SJCRH30 (cell line): Measurements from ENCODE around the gene DPP3. TPM values are rescaled to one million over a fixed set of nuclear protein-coding genes. Genes with fewer than 3 reads are reported as not detected.
"Not testable (repeated sequence)": the region's sequence is repeated elsewhere in the genome, so short reads cannot be mapped to it uniquely, and the experiment has no call there.

ENCODE experiments used
- DNase-seq, 2 experiments: peaks; one replicate each; pipeline ENCODE4 v3.0.0-alpha.2; 2015 to 2020
- H3K27ac ChIP-seq: fragments of 250-450 bp; sonication (Bioruptor Pico); 2 replicates; pipeline ENCODE4 v1.5.1; 2020; ENCODE audit warnings: mild to moderate bottlenecking, moderate library complexity
- H3K27me3 ChIP-seq: fragments of 250-450 bp; sonication (Bioruptor Pico); 2 replicates; pipeline ENCODE4 v1.5.1; 2020; ENCODE audit warnings: mild to moderate bottlenecking, moderate library complexity
- H3K36me3 ChIP-seq: fragments of 250-450 bp; sonication (Bioruptor Pico); 2 replicates; pipeline ENCODE4 v1.5.1; 2020; ENCODE audit warnings: mild to moderate bottlenecking, moderate library complexity
- H3K4me1 ChIP-seq: fragments of 250-450 bp; sonication (Bioruptor Pico); 2 replicates; pipeline ENCODE4 v1.5.1; 2020; ENCODE audit warnings: mild to moderate bottlenecking, moderate library complexity
- H3K4me3 ChIP-seq: fragments of 250-450 bp; sonication (Bioruptor Pico); 2 replicates; pipeline ENCODE4 v1.5.1; 2020; ENCODE audit warnings: mild to moderate bottlenecking, moderate library complexity
- H3K9me3 ChIP-seq: fragments of 250-450 bp; sonication (Bioruptor Pico); replicated peaks from 2 replicates; pipeline ENCODE4 v1.5.1; 2020; ENCODE audit warnings: mild to moderate bottlenecking, moderate library complexity
- total RNA-seq: library from RNA; depleted of rRNA; stranded (reverse); fragments of >200 nt; shearing (Covaris generic); gene quantifications from 2 replicates; pipeline ENCODE4 v1.2.3, GENCODE V29; 2014; rRNA removed

Gene DPP3, protein sequence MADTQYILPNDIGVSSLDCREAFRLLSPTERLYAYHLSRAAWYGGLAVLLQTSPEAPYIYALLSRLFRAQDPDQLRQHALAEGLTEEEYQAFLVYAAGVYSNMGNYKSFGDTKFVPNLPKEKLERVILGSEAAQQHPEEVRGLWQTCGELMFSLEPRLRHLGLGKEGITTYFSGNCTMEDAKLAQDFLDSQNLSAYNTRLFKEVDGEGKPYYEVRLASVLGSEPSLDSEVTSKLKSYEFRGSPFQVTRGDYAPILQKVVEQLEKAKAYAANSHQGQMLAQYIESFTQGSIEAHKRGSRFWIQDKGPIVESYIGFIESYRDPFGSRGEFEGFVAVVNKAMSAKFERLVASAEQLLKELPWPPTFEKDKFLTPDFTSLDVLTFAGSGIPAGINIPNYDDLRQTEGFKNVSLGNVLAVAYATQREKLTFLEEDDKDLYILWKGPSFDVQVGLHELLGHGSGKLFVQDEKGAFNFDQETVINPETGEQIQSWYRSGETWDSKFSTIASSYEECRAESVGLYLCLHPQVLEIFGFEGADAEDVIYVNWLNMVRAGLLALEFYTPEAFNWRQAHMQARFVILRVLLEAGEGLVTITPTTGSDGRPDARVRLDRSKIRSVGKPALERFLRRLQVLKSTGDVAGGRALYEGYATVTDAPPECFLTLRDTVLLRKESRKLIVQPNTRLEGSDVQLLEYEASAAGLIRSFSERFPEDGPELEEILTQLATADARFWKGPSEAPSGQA
- 30.1 and 33.4 TPM in 2 replicates for total RNA-seq

DNA sequence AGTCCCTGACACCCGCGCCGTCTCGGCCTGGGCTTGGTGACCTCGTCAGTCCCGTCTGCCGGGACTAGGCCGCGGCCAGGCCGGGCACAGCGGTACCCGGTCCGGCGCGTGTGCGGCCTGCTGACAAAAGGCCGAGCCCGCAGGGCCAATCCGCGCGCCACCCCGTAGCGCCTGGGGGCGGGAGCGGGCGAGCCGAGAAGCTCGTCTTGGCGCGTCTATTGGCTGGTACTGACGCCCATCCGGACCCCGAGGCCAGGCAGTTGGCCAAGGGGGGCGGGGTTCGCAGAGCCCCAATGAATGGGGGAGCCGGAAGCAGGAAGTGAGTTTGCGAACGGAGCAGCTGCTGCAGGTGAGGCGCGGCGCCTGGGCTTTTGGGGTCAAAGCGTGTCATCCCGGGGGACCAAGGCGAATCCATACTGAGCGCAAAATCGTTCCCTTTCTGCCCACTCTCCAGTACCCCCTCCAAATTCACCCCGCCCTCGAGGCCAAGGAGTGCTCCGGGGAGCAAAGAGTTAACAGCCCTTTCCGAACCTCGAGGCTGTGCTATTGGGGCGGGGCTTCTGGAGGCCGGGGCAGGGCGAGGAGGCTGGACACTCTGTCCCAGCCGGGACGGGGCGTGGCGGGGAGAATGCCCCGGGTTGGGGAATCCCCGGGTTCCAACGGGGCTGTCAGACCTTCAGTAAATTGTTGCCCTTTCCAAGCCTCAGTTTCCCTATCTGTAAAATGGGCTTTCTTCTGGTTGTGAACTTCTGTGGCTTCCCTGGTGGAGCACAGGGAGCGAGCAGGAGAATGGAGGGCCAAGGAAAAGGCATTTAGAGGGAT, at the start of gene DPP3:
Gene DPP3, plus strand, starts transcription at position 318 of the 822 bp plus-strand sequence. CDS start 1,767 bp downstream, outside the sequence.
- DNase-seq = peak; percentile 96 to 97
- Histone ChIP-seq H3K9me3 (no peaks in the 10 kb centered on the region), H3K27me3 (no peaks in the 10 kb centered on the region), H3K4me1 (peaks cover 3% of the 10 kb centered on the region; the same call in 1 of the 2 replicates), H3K4me3 (peak within 1 kb of the TSS; percentile 80), H3K36me3 (no peaks in the 10 kb centered on the region), H3K27ac (peak within 1 kb of the TSS; percentile 71)

DNA sequence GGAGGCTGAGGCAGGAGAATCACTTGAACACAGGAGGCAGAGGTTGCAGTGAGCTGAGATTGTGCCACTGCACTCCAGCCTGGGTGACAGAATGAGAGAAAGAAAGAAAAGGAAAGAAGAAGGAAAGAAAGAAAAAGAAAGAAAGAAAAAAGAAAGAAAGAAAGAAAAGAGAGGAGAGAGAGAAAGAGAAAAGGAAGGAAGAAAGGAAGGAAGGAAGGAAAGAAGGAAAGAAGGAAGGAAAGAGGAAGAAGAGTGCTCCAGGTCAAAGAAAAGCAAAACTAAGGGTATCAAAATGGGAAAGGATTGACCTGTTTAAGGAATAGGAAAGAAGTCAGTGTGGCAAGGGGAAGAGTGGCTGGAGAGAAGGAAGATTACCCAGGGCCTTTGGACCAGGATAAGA, 48.9 kb upstream of the DPP3 start:
- not testable (repeated sequence) for H3K4me3 ChIP-seq, H3K27me3 ChIP-seq, H3K27ac ChIP-seq, H3K4me1 ChIP-seq, DNase-seq, H3K9me3 ChIP-seq, H3K36me3 ChIP-seq

DNA sequence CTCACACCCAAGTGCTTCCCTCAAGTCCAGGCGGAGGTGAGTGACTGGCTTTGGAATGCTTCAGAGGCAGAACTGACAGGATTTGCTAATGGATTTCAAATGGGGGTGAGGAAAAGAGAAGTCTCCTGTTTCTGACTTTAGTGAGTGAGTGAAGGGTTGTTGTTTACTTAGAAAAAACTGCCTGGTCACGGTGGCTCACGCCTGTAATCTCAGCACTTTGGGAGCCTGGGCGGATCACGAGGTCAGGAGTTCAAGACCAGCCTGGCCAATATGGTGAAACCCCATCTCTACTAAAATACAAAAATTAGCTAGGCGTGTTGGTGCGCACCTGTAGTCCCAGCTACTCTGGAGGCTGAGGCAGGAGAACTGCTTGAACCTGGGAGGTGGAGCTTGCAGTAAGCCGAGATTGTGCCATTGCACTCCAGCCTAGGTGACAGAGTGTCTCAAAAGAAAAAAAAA, 48.3 kb upstream of the DPP3 start:
- H3K36me3 ChIP-seq, H3K4me1 ChIP-seq, H3K4me3 ChIP-seq, DNase-seq, H3K27ac ChIP-seq, H3K9me3 ChIP-seq, H3K27me3 ChIP-seq: not testable (repeated sequence)

DNA sequence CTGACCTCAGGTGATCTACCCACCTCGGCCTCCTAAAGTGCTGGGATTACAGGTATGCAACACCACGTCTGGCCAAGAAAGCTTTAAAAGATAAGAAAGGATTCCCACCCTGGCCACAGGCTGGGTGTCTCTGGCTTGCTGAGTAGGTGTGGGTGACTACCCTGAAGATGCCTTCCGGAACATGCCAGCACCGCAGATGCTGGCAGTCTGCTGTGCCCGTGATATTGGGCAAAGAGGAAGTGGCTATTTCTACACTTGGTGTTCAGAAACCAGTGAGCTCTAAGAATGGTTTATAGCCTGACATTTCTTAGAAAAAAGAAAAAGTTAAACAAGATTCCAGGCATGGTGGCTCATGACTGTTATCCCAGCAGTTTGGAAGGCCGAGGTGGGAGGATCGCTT, 47.6 kb upstream of the DPP3 start:
- H3K9me3 ChIP-seq = no peaks in the 10 kb centered on the region
- no peak overlapping the region for H3K27ac ChIP-seq
- DNase-seq = no peak
- H3K36me3 ChIP-seq = no peaks in the 10 kb centered on the region
- no peaks in the 10 kb centered on the region for H3K27me3 ChIP-seq
- H3K4me1 ChIP-seq = no peaks in the 10 kb centered on the region
- H3K4me3 ChIP-seq = no peak overlapping the region

DNA sequence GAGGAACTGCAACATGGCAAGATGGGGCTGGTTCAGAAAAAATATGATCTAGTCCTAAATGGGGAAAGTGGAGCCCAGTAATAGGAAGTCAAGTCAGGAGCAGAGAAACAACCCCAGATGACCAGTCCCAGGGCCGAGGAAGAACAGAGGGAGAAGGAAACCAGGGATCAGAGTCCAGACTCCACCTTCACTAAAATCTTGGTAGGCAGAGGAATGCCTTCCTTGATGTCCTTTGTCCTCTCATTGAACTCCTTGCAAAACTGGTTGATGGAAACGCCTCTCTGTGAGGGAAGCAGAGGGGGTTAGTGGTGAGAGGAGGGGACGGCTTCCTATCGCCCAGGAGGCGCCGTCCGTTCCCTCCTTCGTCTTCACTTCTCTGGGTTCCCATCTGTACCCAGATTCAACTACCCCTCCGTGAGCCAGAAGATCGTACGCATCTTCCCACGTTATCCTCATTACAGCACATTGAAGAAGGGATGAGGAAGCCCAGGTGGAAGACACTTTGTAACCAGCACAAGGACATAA, 42.2 kb upstream of the DPP3 start:
- peak in 1 of 2 experiments; percentile 20 for DNase-seq
- peak overlapping the region; percentile 78; the same call in 1 of the 2 replicates for H3K27ac ChIP-seq
- H3K27me3 ChIP-seq = peaks cover 14% of the 10 kb centered on the region; the same call in 1 of the 2 replicates
- H3K4me3 ChIP-seq = peak overlapping the region; percentile 91
- no peaks in the 10 kb centered on the region for H3K9me3 ChIP-seq
- H3K4me1 ChIP-seq = no peaks in the 10 kb centered on the region
- no peaks in the 10 kb centered on the region for H3K36me3 ChIP-seq

DNA sequence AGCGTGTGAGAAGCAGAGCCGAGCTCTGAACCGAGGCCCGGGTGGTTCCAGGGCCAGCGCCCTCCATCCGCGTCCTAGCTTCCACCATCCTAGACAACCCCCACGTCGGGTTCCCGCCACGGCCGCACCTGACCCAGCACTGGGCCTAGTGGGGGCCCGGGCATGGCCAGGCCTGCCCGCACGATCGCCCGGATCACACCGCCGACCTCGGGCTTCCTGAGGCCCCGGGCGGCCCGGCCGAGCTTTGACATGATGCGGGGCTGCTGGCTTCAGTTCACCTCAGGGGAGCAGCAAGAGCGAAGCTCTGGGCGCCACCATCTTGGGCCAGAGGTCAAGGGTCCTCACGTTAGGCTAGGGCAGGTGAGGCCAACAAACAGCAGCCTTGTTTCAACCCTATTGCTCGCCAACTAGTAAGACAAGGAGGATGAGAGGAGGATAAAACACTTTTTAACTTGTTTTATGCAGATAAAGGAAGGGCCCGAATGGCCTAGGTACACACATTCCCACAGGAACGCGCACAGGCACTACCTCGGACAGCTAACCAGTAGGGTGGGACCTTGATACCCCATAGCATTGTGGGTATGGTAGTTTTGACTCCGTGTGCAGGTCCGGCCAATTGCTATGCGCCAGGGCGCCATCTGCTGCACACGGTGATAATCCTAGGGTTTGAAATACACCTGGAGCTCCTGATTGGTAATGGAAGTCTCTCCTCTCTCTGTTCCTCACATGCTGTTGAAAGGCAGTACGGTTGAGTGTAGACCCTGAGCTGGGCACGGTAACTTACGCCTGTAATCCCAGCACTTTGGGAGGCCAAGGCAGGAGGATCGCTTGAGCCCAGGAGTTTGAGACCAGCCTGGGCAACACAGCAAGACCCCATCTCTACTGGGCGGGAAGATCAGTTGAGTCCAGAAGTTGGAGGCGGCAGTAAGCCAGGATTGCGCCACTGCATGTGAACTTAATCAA, 41.4 kb upstream of the DPP3 start, which contains the start of gene MRPL11:
Gene MRPL11, minus strand, starts transcription at position 345 of the 963 bp plus-strand sequence. Its CDS starts 94 bp downstream, at position 251.
- Histone ChIP-seq H3K4me1 (no peaks in the 10 kb centered on the region), H3K9me3 (no peaks in the 10 kb centered on the region), H3K27ac (peak within 1 kb of the TSS; percentile 78), H3K4me3 (peak within 1 kb of the TSS; percentile 91), H3K27me3 (peaks cover 14% of the 10 kb centered on the region; the same call in 1 of the 2 replicates), H3K36me3 (no peaks in the 10 kb centered on the region)
- DNase-seq = peak; percentile 86 to 92

DNA sequence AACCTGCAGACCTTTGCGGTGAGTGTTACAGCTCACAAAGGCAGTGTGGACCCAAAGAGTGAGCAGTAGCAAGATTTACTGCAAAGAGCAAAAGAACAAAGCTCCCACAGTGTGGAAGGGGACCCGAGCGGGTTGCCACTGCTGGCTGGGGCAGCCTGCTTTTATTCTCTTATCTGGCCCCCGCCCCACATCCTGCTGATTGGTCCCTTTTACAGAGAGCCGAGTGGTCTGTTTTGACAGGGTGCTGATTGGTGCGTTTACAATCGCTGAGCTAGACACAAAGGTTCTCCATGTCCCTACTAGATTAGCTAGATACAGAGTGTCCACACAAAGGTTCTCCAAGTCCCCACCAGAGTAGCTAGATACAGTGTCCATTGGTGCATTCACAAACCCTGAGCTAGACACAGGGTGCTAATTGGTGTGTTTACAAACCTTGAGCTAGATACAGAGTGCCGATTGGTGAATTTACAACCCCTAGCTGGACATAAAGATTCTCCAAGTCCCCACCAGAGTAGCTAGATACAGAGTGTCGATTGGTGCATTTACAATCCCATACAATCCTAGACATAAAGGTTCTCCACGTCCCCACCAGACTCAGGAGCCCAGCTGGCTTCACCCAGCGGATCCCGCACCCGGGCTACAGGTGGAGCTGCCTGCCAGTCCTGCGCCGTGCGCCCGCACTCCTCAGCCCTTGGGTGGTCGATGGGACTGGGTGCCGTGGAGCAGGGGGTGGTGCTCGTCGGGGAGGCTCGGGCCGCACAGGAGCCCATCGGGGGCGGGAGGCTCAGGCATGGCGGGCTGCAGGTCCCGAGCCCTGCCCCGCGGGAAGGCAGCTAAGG, 39.9 kb upstream of the DPP3 start:
- peaks cover 14% of the 10 kb centered on the region; the same call in 1 of the 2 replicates for H3K27me3 ChIP-seq
- H3K36me3 ChIP-seq, H3K27ac ChIP-seq, H3K4me3 ChIP-seq, H3K9me3 ChIP-seq, DNase-seq, H3K4me1 ChIP-seq: not testable (repeated sequence)

DNA sequence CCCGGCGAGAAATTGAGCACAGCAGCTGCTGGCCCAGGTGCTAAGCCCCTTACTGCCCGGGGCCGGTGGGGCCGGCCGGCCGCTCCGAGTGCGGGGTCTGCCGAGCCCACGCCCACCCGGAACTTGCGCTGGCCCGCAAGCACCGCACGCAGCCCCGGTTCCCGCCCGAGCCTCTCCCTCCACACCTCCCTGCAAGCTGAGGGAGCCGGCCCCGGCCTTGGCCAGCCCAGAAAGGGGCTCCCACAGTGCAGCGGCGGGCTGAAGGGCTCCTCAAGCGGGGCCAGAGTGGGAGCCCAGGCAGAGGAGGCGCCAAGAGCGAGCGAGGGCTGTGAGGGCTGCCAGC, 39.3 kb upstream of the DPP3 start:
- H3K4me1 ChIP-seq, H3K9me3 ChIP-seq, H3K27ac ChIP-seq, H3K4me3 ChIP-seq, H3K36me3 ChIP-seq, DNase-seq: not testable (repeated sequence)
- peaks cover 14% of the 10 kb centered on the region; the same call in 1 of the 2 replicates for H3K27me3 ChIP-seq

DNA sequence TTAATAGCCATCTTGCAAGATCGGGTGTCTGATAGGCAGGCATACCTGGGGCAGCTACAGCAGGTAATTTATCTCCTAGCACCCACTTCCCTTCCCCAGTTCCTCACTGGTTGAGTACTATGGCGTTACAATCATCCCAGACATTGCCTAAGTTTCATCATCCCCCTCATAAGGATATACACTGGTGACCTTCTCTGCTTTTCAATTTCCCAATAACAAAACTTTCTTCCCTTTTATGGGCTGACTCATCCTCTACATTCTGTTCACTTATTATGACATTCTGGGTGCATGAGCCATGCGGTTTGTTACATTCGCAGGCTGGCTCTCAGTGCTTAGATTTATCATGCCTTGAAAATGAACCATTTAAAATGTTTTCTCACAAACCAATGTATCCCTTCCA, 36.6 kb upstream of the DPP3 start:
- H3K4me3 ChIP-seq = no peak overlapping the region
- no peak for DNase-seq
- H3K27ac ChIP-seq = no peak overlapping the region

DNA sequence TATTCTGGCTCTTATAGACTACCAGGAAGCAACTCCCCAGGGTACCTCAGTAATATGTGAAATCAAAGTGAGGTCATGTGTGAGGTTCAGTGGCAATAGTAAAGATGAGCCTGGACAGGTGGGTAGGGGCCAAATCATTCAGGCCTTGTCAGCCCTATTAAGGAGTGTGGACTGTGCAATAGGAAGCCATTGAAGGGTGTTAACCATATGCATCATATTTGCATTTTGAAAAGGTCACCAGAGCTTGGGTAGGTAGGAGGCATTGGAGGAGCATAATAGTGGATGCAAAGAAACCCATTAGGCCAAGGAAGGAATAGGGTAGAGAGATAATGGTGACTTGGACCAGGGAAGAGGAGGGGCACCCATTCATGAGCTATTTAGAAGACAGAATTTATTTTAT, 33.2 kb upstream of the DPP3 start:
- H3K9me3 ChIP-seq = no peaks in the 10 kb centered on the region
- H3K27me3 ChIP-seq = 0 out of 2 replicates have a peak, but pooled peaks cover 6% of the 10 kb centered on the region
- no peak for DNase-seq
- H3K27ac ChIP-seq = no peak overlapping the region
- H3K36me3 ChIP-seq = no peaks in the 10 kb centered on the region
- H3K4me1 ChIP-seq = no peaks in the 10 kb centered on the region
- no peak overlapping the region for H3K4me3 ChIP-seq

More for the DNA sequence above, 36.6 kb upstream of the DPP3 start:
- Histone ChIP-seq H3K4me1 (no peaks in the 10 kb centered on the region), H3K9me3 (no peaks in the 10 kb centered on the region), H3K36me3 (no peaks in the 10 kb centered on the region), H3K27me3 (peaks cover 14% of the 10 kb centered on the region; the same call in 1 of the 2 replicates)

DNA sequence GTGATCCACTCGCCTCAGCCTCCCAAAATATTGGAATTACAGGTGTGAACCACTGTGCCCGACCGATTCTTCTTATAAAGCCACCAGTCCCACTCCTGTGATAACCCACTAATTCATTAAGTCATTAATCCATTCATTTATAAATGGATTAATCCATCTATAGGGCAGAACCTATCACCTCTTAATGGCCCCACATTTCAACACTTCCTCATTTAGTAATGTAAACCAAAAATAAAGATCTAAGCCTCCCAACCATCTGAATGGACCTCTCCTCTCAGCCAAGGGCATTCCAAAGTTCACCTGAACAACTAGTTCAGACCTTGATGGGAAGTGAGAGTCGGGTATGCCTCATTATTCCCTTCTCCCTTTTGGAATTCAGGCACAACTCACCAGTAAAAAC, 31.7 kb upstream of the DPP3 start:
- no peaks in the 10 kb centered on the region for H3K9me3 ChIP-seq
- no peak overlapping the region for H3K4me3 ChIP-seq
- H3K27me3 ChIP-seq = 0 out of 2 replicates have a peak, but pooled peaks cover 6% of the 10 kb centered on the region
- no peaks in the 10 kb centered on the region for H3K36me3 ChIP-seq
- no peak overlapping the region for H3K27ac ChIP-seq
- no peak for DNase-seq
- H3K4me1 ChIP-seq = no peaks in the 10 kb centered on the region

DNA sequence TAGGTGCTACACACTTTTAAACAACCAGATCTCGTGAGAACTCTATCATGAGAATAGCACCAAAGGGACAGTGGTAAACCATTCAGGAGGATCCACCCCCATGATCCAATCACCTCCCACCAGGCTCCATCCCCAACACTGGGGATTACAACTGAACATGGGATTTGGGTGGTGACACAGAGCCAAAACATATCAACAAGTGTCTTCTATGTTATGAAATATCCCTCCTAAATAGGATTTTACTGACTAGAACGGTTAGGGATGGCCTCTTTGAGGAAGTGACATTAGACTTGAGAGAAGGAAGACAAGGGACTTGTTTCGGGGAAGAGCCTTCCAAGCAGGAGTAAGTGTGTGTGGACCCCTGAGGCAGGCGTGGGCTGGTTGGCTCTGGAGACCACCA, 29.7 kb upstream of the DPP3 start:
- H3K27me3 ChIP-seq = peaks cover 14% of the 10 kb centered on the region; the same call in 1 of the 2 replicates
- H3K4me1 ChIP-seq = no peaks in the 10 kb centered on the region
- no peak overlapping the region for H3K4me3 ChIP-seq
- no peak for DNase-seq
- H3K27ac ChIP-seq = no peak overlapping the region
- no peaks in the 10 kb centered on the region for H3K36me3 ChIP-seq
- no peaks in the 10 kb centered on the region for H3K9me3 ChIP-seq

DNA sequence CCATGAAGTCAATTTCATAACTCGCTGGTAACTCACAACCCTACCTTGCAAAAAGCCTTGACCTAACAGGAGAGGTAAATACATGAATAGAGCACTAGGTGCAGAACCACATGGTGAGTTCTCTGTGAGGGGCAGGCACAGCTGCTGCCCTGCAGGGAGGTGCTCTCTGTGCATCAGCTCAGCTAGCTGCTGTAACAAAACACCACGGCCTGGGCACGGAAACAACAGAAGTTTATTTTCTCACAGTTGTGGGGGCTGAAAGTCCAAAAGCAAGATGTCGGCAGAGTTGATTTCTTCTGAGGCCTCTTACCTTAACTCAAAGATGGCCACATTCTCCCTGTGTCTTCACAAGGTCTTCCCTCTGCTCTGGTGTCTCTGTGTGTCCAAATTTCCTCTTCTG, 28.6 kb upstream of the DPP3 start:
- no peak overlapping the region for H3K27ac ChIP-seq
- H3K4me1 ChIP-seq = no peaks in the 10 kb centered on the region
- DNase-seq = no peak
- no peaks in the 10 kb centered on the region for H3K9me3 ChIP-seq
- H3K36me3 ChIP-seq = no peaks in the 10 kb centered on the region
- no peak overlapping the region for H3K4me3 ChIP-seq
- peaks cover 14% of the 10 kb centered on the region; the same call in 1 of the 2 replicates for H3K27me3 ChIP-seq
